ENCODE results near the gene FAM193A. TPM values are rescaled to one million over a fixed set of nuclear protein-coding genes. Genes with fewer than 3 reads are reported as not detected.
A peak's percentile ranks its signal among the peaks of the same experiment; 100 is the strongest.

Gene FAM193A
- total RNA-seq, 1 donor from 2014 or later, result 28.9 TPM

DNA sequence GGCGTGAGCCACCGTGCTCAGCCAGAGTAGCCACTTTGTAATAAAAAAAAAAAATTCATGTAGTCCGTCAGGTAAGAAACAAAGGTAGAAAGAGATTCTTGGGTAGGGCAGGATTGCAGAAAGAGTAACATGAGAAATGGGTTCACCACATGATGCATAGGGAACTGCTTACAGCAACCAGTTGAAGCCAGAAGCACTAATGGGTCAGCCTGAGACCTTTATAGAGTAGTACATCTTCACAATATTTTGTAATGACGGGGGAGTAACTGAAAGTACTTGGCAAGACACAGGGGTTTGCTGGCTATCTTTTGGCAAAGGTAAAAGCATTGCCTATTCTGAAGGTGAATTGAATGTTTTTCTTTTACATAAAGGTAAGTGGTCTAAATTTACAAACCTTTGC lies 29.1 kb downstream of the FAM193A start:
- DNase-seq, result no peak
- H3K4me1 ChIP-seq, result peaks cover 5% of the 10 kb centered on the region
- H3K36me3 ChIP-seq, result no peaks in the 10 kb centered on the region
- intact Hi-C loops (cut with DNase I), result no loop called here
- TF ChIP-seq, protein P1, sequence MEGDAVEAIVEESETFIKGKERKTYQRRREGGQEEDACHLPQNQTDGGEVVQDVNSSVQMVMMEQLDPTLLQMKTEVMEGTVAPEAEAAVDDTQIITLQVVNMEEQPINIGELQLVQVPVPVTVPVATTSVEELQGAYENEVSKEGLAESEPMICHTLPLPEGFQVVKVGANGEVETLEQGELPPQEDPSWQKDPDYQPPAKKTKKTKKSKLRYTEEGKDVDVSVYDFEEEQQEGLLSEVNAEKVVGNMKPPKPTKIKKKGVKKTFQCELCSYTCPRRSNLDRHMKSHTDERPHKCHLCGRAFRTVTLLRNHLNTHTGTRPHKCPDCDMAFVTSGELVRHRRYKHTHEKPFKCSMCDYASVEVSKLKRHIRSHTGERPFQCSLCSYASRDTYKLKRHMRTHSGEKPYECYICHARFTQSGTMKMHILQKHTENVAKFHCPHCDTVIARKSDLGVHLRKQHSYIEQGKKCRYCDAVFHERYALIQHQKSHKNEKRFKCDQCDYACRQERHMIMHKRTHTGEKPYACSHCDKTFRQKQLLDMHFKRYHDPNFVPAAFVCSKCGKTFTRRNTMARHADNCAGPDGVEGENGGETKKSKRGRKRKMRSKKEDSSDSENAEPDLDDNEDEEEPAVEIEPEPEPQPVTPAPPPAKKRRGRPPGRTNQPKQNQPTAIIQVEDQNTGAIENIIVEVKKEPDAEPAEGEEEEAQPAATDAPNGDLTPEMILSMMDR (IDR thresholded peaks at IDR 0.05), result no peak
- no peak overlapping the region for H3K4me3 ChIP-seq
- no peaks in the 10 kb centered on the region for H3K9me3 ChIP-seq
- H3K27me3 ChIP-seq, result no peaks in the 10 kb centered on the region
- no peak overlapping the region for H3K27ac ChIP-seq
- ATAC-seq, result no peak

DNA sequence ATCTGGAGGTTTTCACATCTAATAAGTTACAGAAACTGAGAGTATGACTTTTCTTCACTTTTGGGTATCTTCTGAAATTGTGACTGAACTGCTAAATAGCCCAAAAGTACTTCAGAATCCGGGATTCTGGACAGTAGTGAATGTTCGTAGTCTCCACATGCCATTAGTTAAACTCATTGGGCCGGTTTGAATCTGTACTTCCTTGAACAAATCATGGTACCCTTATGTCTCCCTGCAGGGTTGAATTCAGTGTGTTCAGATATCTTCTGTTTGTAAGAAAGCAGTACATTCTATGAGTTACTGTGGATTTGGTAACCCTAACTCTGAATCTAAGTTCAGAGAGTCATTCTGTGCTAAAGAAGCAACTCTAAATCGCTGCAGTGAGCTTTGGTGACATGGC lies 33.6 kb downstream of the FAM193A start:
- TF ChIP-seq, protein P1 (IDR thresholded peaks at IDR 0.05), result no peak
- H3K4me1 ChIP-seq, result peaks cover 32% of the 10 kb centered on the region
- intact Hi-C loops (cut with DNase I), result no loop called here
- no peak overlapping the region for H3K4me3 ChIP-seq
- no peaks in the 10 kb centered on the region for H3K9me3 ChIP-seq
- H3K27me3 ChIP-seq, result no peaks in the 10 kb centered on the region
- ATAC-seq (no peak), DNase-seq (no peak)
- no peaks in the 10 kb centered on the region for H3K36me3 ChIP-seq
- peak overlapping the region; percentile 17 for H3K27ac ChIP-seq

DNA sequence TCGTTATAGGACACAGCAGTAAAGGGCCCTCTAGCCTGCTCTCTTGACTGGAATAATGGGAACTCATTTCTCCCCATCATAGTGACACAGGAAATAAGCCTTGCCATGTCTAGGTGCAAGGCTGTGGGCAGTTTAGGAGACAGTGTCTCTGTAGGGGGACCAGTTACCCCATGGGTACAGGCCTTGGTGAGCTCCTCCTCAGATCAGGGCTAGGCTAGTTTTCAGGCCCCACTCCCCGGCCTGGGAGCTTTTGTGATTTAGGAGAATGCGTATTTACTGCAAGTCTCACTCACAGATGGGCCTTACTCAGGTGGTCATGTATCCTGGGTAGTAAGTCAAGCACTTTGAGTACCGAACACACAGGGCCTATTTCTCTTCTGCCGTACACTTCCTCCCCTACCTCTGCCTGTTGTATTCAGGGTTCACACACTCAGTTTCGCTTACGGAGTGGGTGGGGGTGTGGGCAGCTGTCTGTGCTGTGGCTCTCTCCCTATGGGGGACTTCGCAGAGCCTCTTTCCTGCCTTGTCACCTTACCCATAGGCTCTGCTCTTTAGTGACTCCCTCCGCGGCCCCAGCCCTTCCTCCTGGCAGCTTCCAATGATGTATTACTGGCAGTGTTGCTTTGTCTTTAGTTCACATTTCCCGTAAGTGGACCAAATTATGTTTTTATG lies 34.2 kb downstream of the FAM193A start:
- Histone ChIP-seq H3K4me3 (no peak overlapping the region), H3K9me3 (no peaks in the 10 kb centered on the region), H3K27ac (peak overlapping the region; percentile 24), H3K4me1 (peaks cover 34% of the 10 kb centered on the region), H3K36me3 (no peaks in the 10 kb centered on the region), H3K27me3 (no peaks in the 10 kb centered on the region)
- TF ChIP-seq, protein P1 (IDR thresholded peaks at IDR 0.05), result no peak
- intact Hi-C loops (cut with DNase I), result no loop called here
- DNase-seq (no peak), ATAC-seq (peak; percentile 68)

DNA sequence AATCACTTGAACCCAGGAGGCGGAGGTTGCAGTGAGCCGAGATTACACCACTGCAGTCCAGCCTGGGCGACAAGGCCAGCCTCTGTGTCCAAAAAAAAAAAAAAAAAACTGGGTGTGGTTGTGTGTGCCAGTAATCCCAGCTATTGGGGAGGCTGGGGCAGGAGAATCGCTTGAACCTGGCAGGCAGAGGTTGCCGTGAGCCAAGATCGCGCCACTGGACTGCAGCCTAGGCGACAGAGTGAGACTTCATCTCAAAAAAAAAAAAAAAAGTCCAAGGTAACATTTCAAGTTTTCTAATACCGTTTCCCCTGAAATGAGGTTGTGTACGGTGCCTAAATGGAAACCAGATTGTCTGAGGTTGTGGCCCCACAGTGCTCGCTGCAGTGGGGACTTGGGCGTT lies 35.6 kb downstream of the FAM193A start:
- H3K27me3 ChIP-seq, result no peaks in the 10 kb centered on the region
- no peak overlapping the region for H3K27ac ChIP-seq
- intact Hi-C loops (cut with DNase I), result no loop called here
- peaks cover 34% of the 10 kb centered on the region for H3K4me1 ChIP-seq
- ATAC-seq (no peak), DNase-seq (no peak)
- no peak overlapping the region for H3K4me3 ChIP-seq
- TF ChIP-seq, protein P1 (IDR thresholded peaks at IDR 0.05), result no peak
- no peaks in the 10 kb centered on the region for H3K36me3 ChIP-seq
- H3K9me3 ChIP-seq, result no peaks in the 10 kb centered on the region

DNA sequence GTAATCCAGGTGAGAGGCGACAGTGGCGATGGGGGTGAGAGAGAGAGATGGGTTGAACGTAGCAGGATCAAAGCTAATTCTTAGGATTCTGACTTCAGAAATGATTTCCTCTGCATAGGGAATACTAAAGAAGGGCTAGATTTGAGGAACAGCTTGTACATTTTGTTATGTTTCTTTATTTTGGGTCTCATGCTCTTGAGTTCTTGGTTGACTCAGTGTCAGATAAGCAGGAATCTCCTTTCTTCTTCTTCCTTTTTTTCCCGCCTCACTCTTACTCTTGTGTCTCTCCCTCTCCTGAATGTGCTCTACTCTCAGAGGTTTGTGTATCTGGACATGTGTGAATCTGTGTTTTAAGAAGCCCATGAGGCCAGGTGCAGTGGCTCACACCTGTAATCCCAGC lies 36.4 kb downstream of the FAM193A start:
- H3K36me3 ChIP-seq, result no peaks in the 10 kb centered on the region

More for the DNA sequence above, 36.4 kb downstream of the FAM193A start:
- Histone ChIP-seq H3K4me1 (peaks cover 34% of the 10 kb centered on the region), H3K4me3 (no peak overlapping the region), H3K9me3 (no peaks in the 10 kb centered on the region), H3K27me3 (no peaks in the 10 kb centered on the region), H3K27ac (no peak overlapping the region)
- ATAC-seq, result no peak
- TF ChIP-seq, protein P1 (IDR thresholded peaks at IDR 0.05), result no peak
- intact Hi-C loops (cut with DNase I), result no loop called here
- no peak for DNase-seq

All from upper lobe of right lung (tissue), 1 donor.